Epithelial cell of esophagus (primary cell): ENCODE measurements around the gene PLA2G4E.

Experiments
- DNase-seq: peaks from one replicate; pipeline ENCODE4 v3.0.0; 2010; ENCODE audit warnings: low read depth
- H3K4me3 ChIP-seq: 2 replicates; pipeline ENCODE4 v1.5.1; 2011; ENCODE audit warnings: mild to moderate bottlenecking, low read length, control low read depth
- TF ChIP-seq, protein P1 (sequence below): IDR thresholded peaks from 2 replicates; pipeline ENCODE4 v1.5.1; 2011; ENCODE audit warnings: low read depth, mild to moderate bottlenecking, low read length, control low read depth, inconsistent platforms; ENCODE audit not compliant: insufficient read depth; ENCODE audit errors: missing control alignments

Gene PLA2G4E

DNA sequence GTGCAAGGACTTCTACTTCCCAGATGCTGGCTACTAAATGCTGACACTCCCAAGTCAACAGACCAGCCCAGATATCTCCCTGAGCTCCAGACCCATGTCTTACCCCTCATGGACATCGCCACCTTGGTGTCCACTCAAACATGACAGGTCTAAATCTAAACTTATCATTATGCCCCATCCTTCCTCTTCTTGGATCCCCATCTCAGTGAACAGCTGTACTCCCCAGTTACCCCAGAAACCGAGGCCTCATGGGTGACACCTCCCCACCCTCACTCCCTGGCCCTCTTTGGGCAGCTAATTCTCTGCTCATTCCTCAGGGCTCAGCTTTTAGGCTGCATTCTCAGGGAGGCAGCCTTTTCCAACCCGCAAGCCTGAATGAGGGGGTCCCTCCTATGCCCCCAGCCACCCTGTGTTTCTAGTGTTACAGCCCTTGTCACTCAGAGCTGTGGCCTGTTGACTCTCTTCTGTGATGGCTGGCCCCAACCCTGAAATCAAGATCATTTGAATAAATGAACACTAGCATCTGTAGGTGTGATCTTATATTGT is 53.8 kb downstream of the PLA2G4E start:
- TF ChIP-seq, protein P1, sequence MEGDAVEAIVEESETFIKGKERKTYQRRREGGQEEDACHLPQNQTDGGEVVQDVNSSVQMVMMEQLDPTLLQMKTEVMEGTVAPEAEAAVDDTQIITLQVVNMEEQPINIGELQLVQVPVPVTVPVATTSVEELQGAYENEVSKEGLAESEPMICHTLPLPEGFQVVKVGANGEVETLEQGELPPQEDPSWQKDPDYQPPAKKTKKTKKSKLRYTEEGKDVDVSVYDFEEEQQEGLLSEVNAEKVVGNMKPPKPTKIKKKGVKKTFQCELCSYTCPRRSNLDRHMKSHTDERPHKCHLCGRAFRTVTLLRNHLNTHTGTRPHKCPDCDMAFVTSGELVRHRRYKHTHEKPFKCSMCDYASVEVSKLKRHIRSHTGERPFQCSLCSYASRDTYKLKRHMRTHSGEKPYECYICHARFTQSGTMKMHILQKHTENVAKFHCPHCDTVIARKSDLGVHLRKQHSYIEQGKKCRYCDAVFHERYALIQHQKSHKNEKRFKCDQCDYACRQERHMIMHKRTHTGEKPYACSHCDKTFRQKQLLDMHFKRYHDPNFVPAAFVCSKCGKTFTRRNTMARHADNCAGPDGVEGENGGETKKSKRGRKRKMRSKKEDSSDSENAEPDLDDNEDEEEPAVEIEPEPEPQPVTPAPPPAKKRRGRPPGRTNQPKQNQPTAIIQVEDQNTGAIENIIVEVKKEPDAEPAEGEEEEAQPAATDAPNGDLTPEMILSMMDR: no peak
- no peak overlapping the region for H3K4me3 ChIP-seq
- no peak for DNase-seq

- no peak for DNase-seq
- TF ChIP-seq, protein P1: no peak
- no peak overlapping the region for H3K4me3 ChIP-seq
Observed at GRCh38 chr15:41966414-41966812, 54.4 kb downstream of the PLA2G4E start.

GRCh38 chr15:41965441-41966413 is 55.1 kb downstream of the PLA2G4E start:
- DNase-seq: no peak
- no peak overlapping the region for H3K4me3 ChIP-seq
- TF ChIP-seq, protein P1: no peak

GRCh38 chr15:41961595-41962202 is 59.1 kb downstream of the PLA2G4E start:
- DNase-seq: no peak
- TF ChIP-seq, protein P1: no peak
- H3K4me3 ChIP-seq: no peak overlapping the region

DNA sequence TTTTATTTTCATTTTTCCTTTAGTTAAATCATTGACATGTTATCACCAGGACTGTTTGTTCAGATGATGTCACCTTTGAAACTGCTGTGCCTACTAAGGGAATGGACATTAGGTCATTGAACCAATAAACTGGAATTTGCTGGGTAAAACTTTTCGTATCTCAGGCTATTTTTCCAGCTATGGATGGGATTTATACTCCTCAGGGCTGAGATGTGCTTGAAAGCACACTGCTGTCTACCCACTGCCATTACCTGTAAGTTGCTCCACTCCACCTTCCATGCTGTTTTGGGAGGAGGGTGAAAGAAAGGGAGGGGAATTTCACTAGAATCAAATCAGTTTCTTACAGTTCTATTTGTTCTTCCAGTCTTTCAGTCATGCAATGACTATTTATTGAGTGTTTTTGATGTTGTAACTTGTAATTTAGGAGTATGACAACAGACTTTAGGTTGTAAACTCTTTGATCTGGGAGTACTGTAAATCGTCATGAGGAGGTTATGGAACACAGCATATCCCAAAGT is 59.8 kb downstream of the PLA2G4E start:
- no peak overlapping the region for H3K4me3 ChIP-seq
- TF ChIP-seq, protein P1: no peak
- no peak for DNase-seq

GRCh38 chr15:41958002-41958420 is 62.8 kb downstream of the PLA2G4E start:
- H3K4me3 ChIP-seq: no peak overlapping the region
- no peak for DNase-seq
- TF ChIP-seq, protein P1: no peak
